Fibroblast of lung (primary cell): Measurements from ENCODE around the gene DOCK4. TPM values are rescaled to one million over a fixed set of nuclear protein-coding genes. Genes with fewer than 3 reads are reported as not detected.

Experiments
- DNase-seq, 2 donors: peaks; one replicate each; pipeline versions ENCODE4 v3.0.0 to v3.0.0-alpha.2; 2010; ENCODE audit warnings: low read depth in 2 of 2
- H2AFZ ChIP-seq: 2 replicates; pipeline ENCODE4 v1.5.1; 2012; ENCODE audit warnings: low read length, control low read depth, inconsistent platforms
- H3K27ac ChIP-seq: 2 replicates; pipeline ENCODE4 v1.5.1; 2011; ENCODE audit warnings: low read length, control low read depth; ENCODE audit not compliant: insufficient read depth
- H3K27me3 ChIP-seq: 2 replicates; pipeline ENCODE4 v1.5.1; 2011; ENCODE audit warnings: mild to moderate bottlenecking, low read length; ENCODE audit not compliant: control insufficient read depth, insufficient read depth
- H3K36me3 ChIP-seq: 2 replicates; pipeline ENCODE4 v1.5.1; 2011; ENCODE audit warnings: low read length; ENCODE audit not compliant: control insufficient read depth, insufficient read depth
- H3K4me1 ChIP-seq: 2 replicates; pipeline ENCODE4 v1.5.1; 2011; ENCODE audit warnings: low read length; ENCODE audit not compliant: control insufficient read depth, insufficient read depth; ENCODE audit errors: extremely low read depth
- H3K4me2 ChIP-seq: 2 replicates; pipeline ENCODE4 v1.5.1; 2011; ENCODE audit warnings: low read length, control low read depth; ENCODE audit not compliant: insufficient read depth; ENCODE audit errors: extremely low read depth
- H3K4me3 ChIP-seq, 4 experiments: fragments of 200-600 bp in 1 of 4; sonication (generic) in 1 of 4; replicated peaks in 1 of 4; 2 replicates each; pipeline ENCODE4 v1.5.1; 2011 to 2016; ENCODE audit warnings: low read length in 4 of 4, low read depth in 3 of 4, mild to moderate bottlenecking in 3 of 4, control low read depth in 2 of 4, inconsistent platforms in 1 of 4, mixed read lengths in 1 of 4; ENCODE audit not compliant: insufficient read depth in 1 of 4; ENCODE audit errors: control extremely low read depth in 1 of 4
- H3K79me2 ChIP-seq: 2 replicates; pipeline ENCODE4 v1.5.1; 2012; ENCODE audit warnings: mild to moderate bottlenecking, low read length, inconsistent platforms; ENCODE audit not compliant: control insufficient read depth, insufficient read depth
- H3K9ac ChIP-seq: 2 replicates; pipeline ENCODE4 v1.5.1; 2011; ENCODE audit warnings: mild to moderate bottlenecking, low read length, control low read depth; ENCODE audit not compliant: insufficient read depth
- H3K9me3 ChIP-seq: 2 replicates; pipeline ENCODE4 v1.5.1; 2012; ENCODE audit warnings: low read depth, low read length; ENCODE audit not compliant: control insufficient read depth, insufficient read depth
- H4K20me1 ChIP-seq: 2 replicates; pipeline ENCODE4 v1.5.1; 2011; ENCODE audit warnings: low read length; ENCODE audit not compliant: control insufficient read depth, insufficient read depth; ENCODE audit errors: extremely low read depth
- CTCF ChIP-seq, 2 donors: IDR thresholded peaks in 1 of 2; conservative IDR thresholded peaks in 1 of 2; 1 replicate in 1 of 2; 2 replicates in 1 of 2; pipeline ENCODE4 v1.5.1; 2011 to 2012; ENCODE audit warnings: low read length in 2 of 2, control low read depth in 1 of 2, inconsistent platforms in 1 of 2, low read depth in 1 of 2, mild to moderate bottlenecking in 1 of 2
- EZH2 ChIP-seq: IDR thresholded peaks from 2 replicates; pipeline ENCODE4 v1.5.1; 2012; ENCODE audit warnings: low read length, control low read depth, mild to moderate bottlenecking; ENCODE audit errors: missing control alignments
- polyA plus RNA-seq, 2 donors: library from polyadenylated mRNA; depleted of rRNA in 1 of 2; stranded (reverse) in 1 of 2; unstranded in 1 of 2; fragments of >200 nt; gene quantifications; 2 replicates each; pipeline ENCODE4 v1.2.1, GENCODE V29; 2011 to 2012; ENCODE audit warnings: missing spikeins in 1 of 2
- total RNA-seq: library from RNA; depleted of rRNA; stranded (reverse); fragments of >200 nt; gene quantifications from 2 replicates; pipeline ENCODE4 v1.2.1, GENCODE V29; 2014

DOCK4 gene
- total and polyA plus RNA-seq, 2 donors (not counting 1 experiment from before 2014, with no cell fraction given) = 20.8 to 39.3 TPM

GRCh38 chr7:111863269-111863668, 342.9 kb downstream of the DOCK4 start:
- Histone ChIP-seq H3K36me3 (no peaks in the 10 kb centered on the region), H3K27ac (no peak overlapping the region), H3K79me2 (no peaks in the 10 kb centered on the region), H3K4me2 (no peak overlapping the region), H4K20me1 (no peaks in the 10 kb centered on the region), H2AFZ (no peak overlapping the region), H3K27me3 (no peaks in the 10 kb centered on the region), H3K4me1 (peaks cover 2% of the 10 kb centered on the region), H3K9ac (no peak overlapping the region), H3K4me3 (no peak overlapping the region), H3K9me3 (no peaks in the 10 kb centered on the region)
- no peak for TF ChIP-seq EZH2
- DNase-seq = no peak

- no peak overlapping the region for H3K9ac ChIP-seq
- no peaks in the 10 kb centered on the region for H3K27me3 ChIP-seq
- H4K20me1 ChIP-seq = no peaks in the 10 kb centered on the region
- H3K4me3 ChIP-seq = no peak overlapping the region
- H3K36me3 ChIP-seq = no peaks in the 10 kb centered on the region
- no peak for DNase-seq
- H2AFZ ChIP-seq = no peak overlapping the region
- TF ChIP-seq CTCF (conservative IDR thresholded peaks at IDR 0.05 in 1 of 2, IDR thresholded peaks at IDR 0.05 in 1 of 2; ENCODE audit: low read depth in 1 of 2, low read length in 2 of 2) (no peak), EZH2 (no peak)
- peaks cover 2% of the 10 kb centered on the region for H3K4me1 ChIP-seq
- no peaks in the 10 kb centered on the region for H3K9me3 ChIP-seq
- no peak overlapping the region for H3K4me2 ChIP-seq
- H3K79me2 ChIP-seq = no peaks in the 10 kb centered on the region
- H3K27ac ChIP-seq = no peak overlapping the region
These were observed 346.0 kb downstream of the DOCK4 start for GRCh38 chr7:111860248-111860647.

- Histone ChIP-seq H3K4me3 (no peak overlapping the region), H3K79me2 (no peaks in the 10 kb centered on the region), H3K27me3 (no peaks in the 10 kb centered on the region), H4K20me1 (no peaks in the 10 kb centered on the region), H3K36me3 (no peaks in the 10 kb centered on the region), H2AFZ (no peak overlapping the region), H3K9me3 (no peaks in the 10 kb centered on the region), H3K4me1 (peaks cover 2% of the 10 kb centered on the region), H3K9ac (no peak overlapping the region), H3K27ac (no peak overlapping the region), H3K4me2 (no peak overlapping the region)
- TF ChIP-seq EZH2 = no peak
- TF ChIP-seq CTCF (conservative IDR thresholded peaks at IDR 0.05 in 1 of 2, IDR thresholded peaks at IDR 0.05 in 1 of 2; ENCODE audit: low read depth in 1 of 2, low read length in 2 of 2) = no peak
- DNase-seq = no peak
These were observed 347.9 kb downstream of the DOCK4 start for GRCh38 chr7:111858331-111858730.
